Measurements from ENCODE around the gene TRPM8. TPM values are rescaled to one million over a fixed set of nuclear protein-coding genes. Genes with fewer than 3 reads are reported as not detected.

TRPM8 gene
- total and polyA plus RNA-seq, 2 experiments from 2014 or later, result 0.16 to 0.33 TPM

- no peaks in the 10 kb centered on the region for H3K4me1 ChIP-seq (ENCODE audit: insufficient read depth)
- H3K27ac ChIP-seq, result no peak overlapping the region
- no peak overlapping the region for H2AFZ ChIP-seq
- H3K36me3 ChIP-seq (replicated peaks; ENCODE audit: insufficient read depth, low read depth), result no peaks in the 10 kb centered on the region
- H3K79me2 ChIP-seq, result no peaks in the 10 kb centered on the region
- H3K4me3 ChIP-seq, result no peak overlapping the region
- no peaks in the 10 kb centered on the region for H4K20me1 ChIP-seq (ENCODE audit: insufficient read depth, poor library complexity, severe bottlenecking)
- peaks cover 39% of the 10 kb centered on the region for H3K27me3 ChIP-seq
- no peak for TF ChIP-seq EZH2phosphoT487 (IDR thresholded peaks at IDR 0.05; ENCODE audit: low read depth, severe bottlenecking, unreplicated experiment)
- no peak for TF ChIP-seq EZH2 (IDR thresholded peaks at IDR 0.05; ENCODE audit: borderline replicate concordance)
- TF ChIP-seq CTCF (IDR thresholded peaks at IDR 0.05; ENCODE audit: poor library complexity), result no peak
- no peak overlapping the region for H3K4me2 ChIP-seq
- WGBS (ENCODE audit: low lambda C conversion rate, missing lambda C conversion rate), result 86% methylated on average over 4 of the region's 4 CpGs
- H3K9me3 ChIP-seq (ENCODE audit: low read depth), result no peaks in the 10 kb centered on the region
- DNase-seq (ENCODE audit: low spot score), result no peak
- H3K9me2 ChIP-seq (replicated peaks; ENCODE audit: insufficient read depth), result no peaks in the 10 kb centered on the region
These were observed 9.6 kb downstream of the TRPM8 start for GRCh38 chr2:233926806-233927205.

DNA sequence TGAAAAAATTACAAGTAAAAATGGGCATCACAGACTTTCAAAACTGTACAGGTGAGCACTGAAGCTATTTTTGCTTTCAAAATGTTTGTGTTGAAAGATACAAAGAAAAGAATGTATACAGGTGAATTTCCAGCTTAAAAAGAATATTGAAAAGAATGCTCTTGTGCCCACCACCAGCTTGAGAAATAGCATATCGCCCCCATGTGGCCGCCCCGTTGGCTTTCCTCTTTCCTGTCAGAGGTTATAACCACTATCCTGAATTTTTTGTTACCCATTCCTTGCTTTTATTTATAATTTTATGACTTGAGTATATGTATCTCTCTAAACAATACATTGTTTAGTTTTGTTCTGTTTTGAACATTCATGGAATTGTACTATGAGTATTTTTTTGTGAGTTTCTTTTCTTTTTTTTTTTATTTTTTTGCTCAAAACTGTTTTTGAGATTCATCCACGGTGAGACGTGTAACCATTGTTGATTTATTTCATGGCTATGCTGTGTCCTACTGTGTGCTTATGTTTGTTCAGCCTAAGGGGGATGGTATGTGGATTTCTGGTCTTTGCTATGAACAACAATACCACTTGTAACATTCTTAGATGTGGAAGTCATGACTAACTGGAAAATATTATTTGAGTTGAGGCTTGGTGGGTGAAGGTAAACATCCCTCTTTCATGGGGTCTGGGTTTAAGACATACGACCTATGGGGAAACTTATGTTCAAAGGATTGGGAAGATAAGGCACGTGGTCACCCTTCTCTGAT is 11.6 kb downstream of the TRPM8 start:
- no peak for TF ChIP-seq EZH2 (IDR thresholded peaks at IDR 0.05; ENCODE audit: borderline replicate concordance)
- TF ChIP-seq CTCF (IDR thresholded peaks at IDR 0.05; ENCODE audit: poor library complexity), result peak; percentile 54
- Histone ChIP-seq H3K9me3 (ENCODE audit: low read depth) (no peaks in the 10 kb centered on the region), H3K9me2 (replicated peaks; ENCODE audit: insufficient read depth) (no peaks in the 10 kb centered on the region), H4K20me1 (ENCODE audit: insufficient read depth, poor library complexity, severe bottlenecking) (no peaks in the 10 kb centered on the region), H3K27ac (no peak overlapping the region), H3K27me3 (peaks cover 42% of the 10 kb centered on the region), H3K4me2 (no peak overlapping the region), H3K36me3 (replicated peaks; ENCODE audit: insufficient read depth, low read depth) (no peaks in the 10 kb centered on the region), H3K4me3 (no peak overlapping the region), H3K4me1 (ENCODE audit: insufficient read depth) (no peaks in the 10 kb centered on the region), H3K79me2 (no peaks in the 10 kb centered on the region), H2AFZ (no peak overlapping the region)
- WGBS (ENCODE audit: low lambda C conversion rate, missing lambda C conversion rate), result 42% methylated on average over 7 of the region's 7 CpGs
- peak; percentile 27 for DNase-seq (ENCODE audit: low spot score)

- no peaks in the 10 kb centered on the region for H3K9me2 ChIP-seq (replicated peaks; ENCODE audit: insufficient read depth)
- no peaks in the 10 kb centered on the region for H3K9me3 ChIP-seq (ENCODE audit: low read depth)
- H2AFZ ChIP-seq, result no peak overlapping the region
- DNase-seq (ENCODE audit: low spot score), result no peak
- TF ChIP-seq EZH2 (IDR thresholded peaks at IDR 0.05; ENCODE audit: borderline replicate concordance) (no peak), EZH2phosphoT487 (IDR thresholded peaks at IDR 0.05; ENCODE audit: low read depth, severe bottlenecking, unreplicated experiment) (no peak), CTCF (IDR thresholded peaks at IDR 0.05; ENCODE audit: poor library complexity) (no peak)
- H3K4me3 ChIP-seq, result no peak overlapping the region
- H3K4me2 ChIP-seq, result no peak overlapping the region
- 46% methylated on average over 4 of the region's 4 CpGs for WGBS (ENCODE audit: low lambda C conversion rate, missing lambda C conversion rate)
- no peaks in the 10 kb centered on the region for H3K4me1 ChIP-seq (ENCODE audit: insufficient read depth)
- peaks cover 39% of the 10 kb centered on the region for H3K27me3 ChIP-seq
- H3K36me3 ChIP-seq (replicated peaks; ENCODE audit: insufficient read depth, low read depth), result no peaks in the 10 kb centered on the region
- no peaks in the 10 kb centered on the region for H3K79me2 ChIP-seq
- H4K20me1 ChIP-seq (ENCODE audit: insufficient read depth, poor library complexity, severe bottlenecking), result no peaks in the 10 kb centered on the region
- no peak overlapping the region for H3K27ac ChIP-seq
These were observed 12.3 kb downstream of the TRPM8 start for GRCh38 chr2:233929352-233930022.
